Fibroblast of upper back skin (primary cell): ENCODE results near the gene KRT6B.
A peak's percentile ranks its signal among the peaks of the same experiment; 100 is the strongest.
"Not testable (repeated sequence)": the region's sequence is repeated elsewhere in the genome, so short reads cannot be mapped to it uniquely, and the experiment has no call there.

Source experiments
- DNase-seq: peaks from one replicate; pipeline ENCODE4 v3.0.0-alpha.2; 2013

The KRT6B gene

DNA sequence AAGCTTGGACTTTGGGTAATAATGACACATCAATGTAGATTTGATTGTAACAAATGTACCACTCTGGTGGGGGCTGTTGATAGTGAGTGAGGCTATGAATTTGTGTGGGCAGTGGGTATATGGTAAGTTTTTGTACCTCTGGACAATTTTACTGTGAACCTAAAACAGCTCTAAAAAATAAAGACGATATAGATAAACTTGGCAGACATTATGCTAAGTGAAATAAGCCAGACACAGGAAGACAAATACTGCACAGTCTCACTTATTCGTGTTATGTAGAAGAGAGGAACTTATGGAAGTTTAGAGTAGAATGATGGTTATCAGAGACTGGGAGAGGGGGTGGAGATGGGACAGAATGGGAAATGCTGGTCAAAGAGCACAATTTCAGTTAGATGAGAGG, 13.0 kb upstream of the KRT6B start:
- no peak for DNase-seq

DNA sequence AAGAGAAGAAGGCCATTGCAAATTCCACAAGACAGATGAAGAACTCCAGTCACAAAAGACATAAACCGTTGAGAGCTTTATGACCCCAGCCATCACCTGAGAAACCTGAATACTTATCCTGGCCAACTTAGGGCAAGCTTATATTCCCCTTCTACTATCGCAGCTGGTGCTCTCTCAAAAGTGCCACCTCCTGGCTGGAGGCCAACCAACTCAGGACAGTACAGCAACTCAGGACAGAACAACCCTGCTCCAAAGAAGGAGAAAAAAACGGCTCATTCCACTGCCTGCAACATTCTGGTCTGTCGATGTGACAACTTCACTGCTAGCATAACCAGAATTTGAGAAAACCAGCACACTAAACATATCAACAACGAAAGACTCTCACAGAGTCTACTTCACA, 9.7 kb upstream of the KRT6B start:
- DNase-seq, result no peak

- no peak for DNase-seq
Measured at GRCh38 chr12:52458861-52459260, 6.9 kb upstream of the KRT6B start.

DNA sequence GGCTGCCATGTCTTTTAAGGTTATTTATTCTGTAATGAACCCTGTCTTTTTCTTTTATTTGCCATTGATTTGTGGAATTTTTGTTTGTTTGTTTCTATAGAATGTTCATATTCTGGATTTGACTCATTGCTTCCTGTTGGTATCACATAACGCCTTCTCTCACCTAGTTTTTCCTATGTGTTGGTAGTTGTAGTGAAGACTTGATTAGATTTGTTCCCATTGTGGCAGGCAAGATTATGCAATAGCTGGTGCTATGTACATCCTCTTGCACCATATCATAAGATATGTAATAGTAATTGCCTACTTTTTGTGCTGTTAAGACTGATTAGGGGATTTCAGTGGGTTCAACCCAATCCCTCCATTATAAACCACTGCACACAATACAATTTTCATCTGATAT, 3.9 kb upstream of the KRT6B start:
- DNase-seq, result no peak

- no peak for DNase-seq
Measured at GRCh38 chr12:52454411-52455201, 2.7 kb upstream of the KRT6B start.

DNA sequence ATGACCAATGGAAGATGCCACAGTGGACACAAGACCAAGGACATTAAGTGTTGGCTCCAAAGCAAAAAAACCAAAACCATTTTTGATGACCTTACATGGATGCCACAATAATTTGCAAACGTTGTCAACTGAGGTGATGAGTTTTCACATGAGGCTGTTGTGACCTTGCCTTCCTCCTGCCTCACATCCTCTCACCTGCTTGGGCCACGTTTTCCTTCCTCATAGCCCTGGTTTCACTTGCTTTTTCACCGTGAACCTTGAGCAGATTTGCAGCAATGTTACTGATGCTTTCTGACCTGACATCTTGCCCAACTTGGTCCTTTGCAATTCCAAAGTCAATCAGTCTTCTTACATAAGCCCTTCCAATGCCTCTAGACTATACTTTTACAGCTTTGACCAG, 3.7 kb downstream of the KRT6B start:
- no peak for DNase-seq

DNA sequence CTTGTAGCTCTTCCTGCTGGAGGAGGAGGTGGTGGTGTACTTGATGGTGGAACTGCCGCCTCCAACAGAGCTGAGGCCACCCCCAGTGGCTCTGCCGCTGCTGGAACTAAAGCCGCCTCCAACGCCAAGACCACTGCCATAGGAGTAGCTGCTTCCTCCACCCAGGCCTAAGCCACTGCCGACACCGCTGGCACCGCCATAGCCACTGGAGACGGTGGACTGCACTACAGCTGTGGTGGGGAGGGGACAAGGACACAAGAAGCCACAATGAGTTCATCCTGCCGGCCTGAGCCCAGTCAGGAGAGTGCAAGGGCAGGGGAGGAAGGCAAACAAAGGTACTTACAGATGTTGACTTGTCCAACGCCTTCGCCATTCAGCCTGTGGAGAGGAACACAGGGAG, 4.8 kb downstream of the KRT6B start:
- not testable (repeated sequence) for DNase-seq

- DNase-seq, result no peak
Measured at GRCh38 chr12:52446367-52447045, 5.4 kb downstream of the KRT6B start.

DNA sequence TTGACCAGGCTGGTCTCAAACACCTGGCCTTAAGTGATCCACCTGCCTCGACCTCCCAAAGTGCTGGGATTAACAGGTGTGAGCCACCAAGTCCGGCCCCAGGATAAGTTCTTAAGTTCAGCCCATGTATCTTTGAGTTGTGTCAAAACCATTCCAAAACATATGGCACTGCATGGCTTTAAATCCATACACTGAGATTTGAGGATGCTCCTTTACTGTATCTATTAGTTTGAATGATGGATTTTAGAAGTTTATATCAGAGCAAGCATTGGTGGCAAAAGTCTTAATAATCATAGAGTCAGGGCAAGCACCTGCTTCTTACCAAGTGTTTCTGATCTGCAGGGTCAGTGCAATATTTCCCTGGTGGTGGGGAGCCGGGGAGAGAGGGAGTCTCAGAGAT, 6.1 kb downstream of the KRT6B start:
- no peak for DNase-seq

DNA sequence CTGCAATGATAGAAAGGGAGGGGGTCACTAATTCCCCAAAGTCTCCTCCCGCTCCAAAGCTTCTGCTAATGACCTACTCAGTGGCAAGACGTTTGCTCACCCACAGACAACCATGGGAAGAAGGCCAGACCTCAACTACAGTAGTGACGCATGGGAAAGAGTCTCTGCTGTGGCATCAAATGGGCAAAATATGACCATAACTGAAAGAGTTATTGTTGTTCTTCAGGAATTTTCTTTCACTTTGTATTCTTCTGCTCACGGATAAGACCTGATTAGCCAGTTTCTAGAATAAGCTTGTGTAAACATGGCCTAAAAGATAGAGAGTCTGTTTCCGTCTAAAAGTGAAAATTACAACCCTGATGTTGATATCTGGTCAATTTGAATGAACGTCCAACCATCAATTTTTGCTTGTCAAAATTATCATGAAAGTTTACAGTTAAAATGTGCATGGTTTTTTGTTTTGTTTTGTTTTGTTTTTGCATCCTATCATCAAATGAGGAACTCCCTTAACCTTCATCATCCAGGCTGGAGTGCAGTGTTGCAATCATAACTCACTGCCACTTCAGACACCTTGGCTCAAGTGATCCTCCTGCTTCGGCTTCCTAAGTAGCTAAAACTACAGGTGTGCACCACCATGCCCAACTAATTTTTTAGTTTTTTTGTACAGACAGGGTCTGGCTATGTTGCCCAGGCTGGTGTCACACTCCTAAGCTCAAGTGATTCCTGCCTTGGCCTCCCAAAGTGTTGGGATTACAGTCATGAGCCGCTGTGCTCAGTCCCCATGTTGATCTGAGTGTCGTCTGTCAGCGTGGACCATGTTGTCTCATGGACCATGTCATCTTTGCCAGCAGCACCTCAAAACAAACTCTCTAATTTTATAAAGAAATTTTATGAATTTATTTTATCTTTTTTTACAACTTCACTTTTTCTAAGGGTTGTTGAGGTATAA, 7.0 kb downstream of the KRT6B start:
- no peak for DNase-seq

GRCh38 chr12:52443966-52444365, 8.0 kb downstream of the KRT6B start:
- DNase-seq, result no peak

DNA sequence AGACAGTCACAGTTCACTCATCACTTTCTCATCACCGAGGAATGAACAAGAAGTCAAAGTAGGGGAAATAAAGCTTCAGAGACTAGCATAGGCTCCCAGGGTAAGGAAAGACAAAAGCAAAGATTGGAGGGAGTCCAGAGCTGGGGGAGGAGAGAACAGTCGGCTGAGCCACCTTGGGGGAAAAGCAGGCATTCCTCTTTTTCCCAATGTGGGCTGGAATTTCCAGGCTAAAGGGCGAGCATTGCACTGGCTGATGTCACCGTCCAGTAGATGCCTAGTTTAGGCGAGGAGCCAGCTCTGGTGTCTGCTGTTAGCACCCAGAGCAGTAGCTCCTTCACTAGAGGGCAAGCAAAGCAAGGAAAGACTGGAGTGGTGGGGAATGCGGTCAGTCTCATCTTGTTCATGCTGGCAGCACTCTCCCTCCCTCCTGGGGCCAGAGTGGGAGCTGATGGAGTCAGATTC, 9.3 kb downstream of the KRT6B start:
- peak; percentile 94 for DNase-seq

DNA sequence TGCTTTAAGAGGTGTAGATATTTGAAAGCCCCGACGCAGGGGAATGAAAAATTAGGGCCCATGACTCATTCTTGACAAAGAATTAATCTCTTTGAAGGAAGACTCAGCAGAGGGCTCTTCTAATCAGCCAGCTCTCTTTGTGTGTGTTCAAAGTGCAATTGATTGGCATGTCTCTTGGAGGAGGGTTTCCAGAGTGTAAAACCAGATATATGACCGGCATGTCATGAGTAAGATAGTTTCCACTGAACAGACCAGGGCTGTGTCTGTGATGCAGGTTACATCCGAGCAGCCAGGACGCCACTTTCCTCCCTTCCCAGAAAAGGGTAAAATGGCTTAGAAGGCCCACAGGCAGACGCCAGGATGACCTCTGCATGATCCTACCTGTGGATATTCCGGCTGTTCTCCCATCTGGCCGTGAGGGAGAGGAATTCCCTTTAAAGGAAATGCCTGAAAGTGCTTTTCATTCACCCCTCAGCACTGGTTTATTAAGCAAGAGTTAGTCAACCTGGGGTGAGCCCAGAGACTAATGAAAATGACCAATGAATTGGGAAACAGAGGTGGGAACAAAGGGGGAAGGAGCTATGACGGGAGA, 10.5 kb downstream of the KRT6B start:
- peak; percentile 48 for DNase-seq

- DNase-seq, result peak; percentile 72
Measured at GRCh38 chr12:52440821-52441319, 11.1 kb downstream of the KRT6B start.

DNA sequence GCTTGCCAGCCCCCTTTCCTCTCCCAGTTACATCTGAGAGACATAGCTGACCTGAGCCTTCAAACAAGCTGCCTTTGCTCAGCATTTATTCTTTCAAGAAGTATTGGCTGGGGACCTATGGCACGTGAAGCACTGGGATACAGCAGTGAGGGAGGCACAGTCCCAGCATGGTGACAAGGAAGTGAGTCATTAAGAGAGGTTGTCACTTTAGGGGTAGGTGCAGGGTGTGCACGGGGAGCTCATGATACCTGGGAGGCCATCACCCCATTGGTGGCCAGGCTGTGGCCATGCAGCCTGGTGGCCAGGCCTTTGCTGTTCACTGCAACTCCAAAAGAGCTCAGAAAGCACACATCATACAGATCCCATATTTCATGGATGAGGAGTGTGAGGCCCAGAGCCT, 12.1 kb downstream of the KRT6B start:
- no peak for DNase-seq

DNA sequence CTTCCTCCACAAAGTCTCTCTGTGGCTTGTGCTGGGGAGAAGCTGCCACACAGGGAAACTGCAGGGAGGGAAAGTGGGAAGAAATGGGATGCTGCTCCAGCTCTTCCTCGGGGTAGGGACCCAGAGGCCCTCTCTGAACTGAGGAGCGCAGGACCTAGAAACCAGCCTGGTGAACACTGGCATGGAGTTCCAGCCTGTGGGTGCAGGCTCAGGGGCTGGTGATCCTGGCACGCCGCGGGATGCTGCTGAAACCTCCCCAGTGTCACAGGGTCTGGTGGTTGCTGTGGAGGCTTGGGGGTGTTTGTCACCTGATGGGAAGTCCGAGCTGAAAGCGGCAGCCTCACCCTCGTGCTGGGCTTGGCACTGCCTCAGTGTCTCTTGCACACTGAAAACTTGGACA, 12.5 kb downstream of the KRT6B start:
- no peak for DNase-seq

DNA sequence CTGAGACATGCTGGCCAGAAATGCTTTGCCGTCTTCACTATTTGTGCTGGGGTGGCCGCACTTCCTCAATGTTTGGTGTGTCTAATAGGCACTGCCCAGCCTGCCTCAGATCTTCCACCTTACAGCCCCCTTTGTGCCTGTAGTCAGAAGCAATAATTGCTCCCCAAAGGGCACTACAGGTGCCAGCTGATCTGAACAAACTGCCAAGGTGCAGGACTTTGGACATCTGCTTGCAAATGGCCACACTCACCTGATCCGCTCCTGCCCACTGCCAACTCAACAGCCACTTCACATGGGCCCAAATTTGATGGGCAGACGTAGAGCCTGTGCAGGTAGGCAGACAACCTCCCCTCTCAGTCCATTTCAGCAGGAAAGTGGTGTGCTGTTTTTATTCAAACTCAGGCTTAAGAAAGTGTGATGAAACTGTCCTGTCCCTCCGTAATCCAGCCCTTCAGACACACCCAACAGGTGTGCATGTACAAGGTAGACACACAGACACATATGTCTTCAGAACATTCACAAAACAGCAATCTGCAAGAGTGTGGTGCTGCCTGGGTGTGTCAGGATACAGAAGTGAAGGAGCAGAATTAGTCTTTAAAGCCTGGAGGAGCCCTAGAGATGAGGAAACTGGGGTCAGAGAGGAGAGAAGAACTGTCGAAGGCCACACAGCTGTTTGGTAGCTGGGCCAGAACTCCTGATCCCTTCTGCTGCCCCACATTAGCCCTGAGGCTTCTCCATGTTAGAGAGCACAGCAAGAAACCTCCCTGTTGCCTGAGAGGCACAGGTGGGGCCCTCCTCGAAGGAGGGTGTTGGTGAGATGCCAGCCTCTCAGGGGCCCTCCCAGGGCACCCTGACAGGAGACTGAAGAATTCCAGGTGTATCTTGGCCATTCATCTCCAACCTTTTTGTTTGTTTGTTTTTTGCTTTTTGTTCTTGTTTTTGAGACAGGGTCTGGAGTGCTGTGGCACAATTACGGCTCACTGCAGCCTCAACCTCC, 13.3 kb downstream of the KRT6B start:
- DNase-seq, result no peak

DNA sequence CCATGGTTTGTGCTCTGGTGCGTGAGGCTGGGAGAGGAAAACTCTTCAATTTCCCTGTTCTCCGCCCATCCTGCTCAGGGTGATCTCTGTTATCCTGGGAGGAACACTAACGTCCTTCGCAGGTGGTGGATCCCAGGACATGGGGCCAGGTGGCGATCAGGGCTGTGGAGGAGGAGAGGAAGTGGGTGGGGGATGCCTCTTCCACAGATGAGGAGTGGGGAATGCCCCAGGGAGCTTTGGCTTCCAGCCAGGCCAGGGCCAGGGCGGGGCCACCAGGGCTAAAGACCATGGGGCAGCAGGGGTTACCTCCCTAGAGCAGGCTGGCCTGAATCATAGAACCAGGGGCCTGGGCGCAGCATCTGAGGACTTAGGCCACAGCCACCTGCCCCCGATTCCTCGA, 14.4 kb downstream of the KRT6B start:
- no peak for DNase-seq

DNA sequence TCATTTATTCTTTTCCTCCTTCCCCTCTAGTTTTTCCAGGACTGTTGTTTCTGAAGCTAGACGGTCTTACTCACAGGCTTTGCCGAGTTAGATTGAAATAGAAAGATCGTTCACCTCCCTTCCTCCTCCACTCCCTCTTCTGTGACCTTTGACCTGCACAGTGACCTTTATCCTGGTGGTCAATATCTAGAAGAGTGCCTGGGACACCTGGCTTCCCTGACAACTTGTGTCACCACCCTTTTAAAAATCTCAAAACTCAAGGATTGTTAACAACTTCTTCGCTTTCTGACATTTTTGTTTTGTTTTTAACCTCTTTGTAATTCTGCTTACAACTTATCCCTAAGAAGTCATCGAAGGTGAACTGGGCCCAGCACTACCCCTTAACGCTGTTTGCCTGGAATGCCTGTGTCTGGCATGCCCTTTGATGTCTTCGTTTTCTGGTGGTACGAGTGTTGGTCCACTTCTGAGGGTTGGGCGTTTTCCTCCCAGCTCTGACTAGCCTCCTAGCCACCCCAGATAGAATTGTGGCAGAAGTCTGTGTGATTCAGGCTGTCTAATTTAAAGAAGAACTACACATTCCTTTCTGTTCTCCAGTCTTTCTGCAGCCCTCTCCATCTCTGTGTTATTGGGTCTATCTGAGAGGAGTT, 15.0 kb downstream of the KRT6B start:
- no peak for DNase-seq

DNA sequence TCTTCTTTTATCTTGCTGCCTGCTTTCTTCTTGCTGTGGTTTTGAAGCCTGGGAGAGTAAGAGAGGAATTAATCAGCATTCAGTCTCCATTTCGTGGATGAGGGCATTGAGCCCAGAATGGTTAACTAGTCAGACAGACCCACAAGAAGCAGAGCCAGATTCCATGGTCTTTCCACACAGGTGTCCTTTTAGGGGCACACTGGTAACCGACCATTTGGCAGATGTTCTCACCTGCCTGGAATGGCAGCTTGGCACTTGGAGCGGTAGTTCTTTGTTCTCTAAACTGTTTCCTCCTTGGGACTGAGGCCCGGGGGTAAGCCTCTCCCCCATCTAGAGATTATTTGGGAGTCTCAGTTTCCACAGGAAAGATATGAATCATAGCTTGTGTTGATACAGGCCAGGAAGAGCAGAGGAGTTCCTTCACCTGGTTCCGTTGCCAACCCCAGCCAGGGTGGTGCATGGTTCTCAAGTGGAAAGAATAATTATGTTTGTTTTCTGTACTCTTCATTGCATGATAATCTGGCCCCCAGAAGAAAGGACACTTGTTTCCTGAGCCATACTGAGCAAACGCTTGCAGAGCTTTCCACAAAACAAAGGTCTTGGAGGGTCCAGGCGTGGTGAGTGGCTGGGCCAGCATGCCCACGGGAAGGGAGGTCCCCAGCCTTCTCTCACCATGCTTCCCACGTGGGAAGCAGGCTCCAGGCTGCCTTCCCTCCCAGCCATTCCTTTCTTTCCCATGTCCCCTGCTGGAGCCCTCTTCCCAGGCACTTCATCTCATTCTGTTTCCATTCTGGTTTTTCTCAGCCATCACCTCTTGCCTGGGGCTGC, 15.7 kb downstream of the KRT6B start:
- DNase-seq, result peak; percentile 73
